Gastroesophageal sphincter (tissue), 4 donors: Measurements from ENCODE around the gene CCDC121. TPM values are rescaled to one million over a fixed set of nuclear protein-coding genes. Genes with fewer than 3 reads are reported as not detected.
"Not testable (repeated sequence)": the region's sequence is repeated elsewhere in the genome, so short reads cannot be mapped to it uniquely, and the experiment has no call there.

Experiments used
- ATAC-seq: fragments of 150-250 bp; one replicate; pipeline ENCODE4 v1.9.1; 2016; ENCODE audit warnings: mild to moderate bottlenecking, moderate library complexity
- H3K27ac ChIP-seq, 4 donors: fragments of 200-600 bp; sonication (generic) in 3 of 4; 1 replicate in 3 of 4; 2 replicates in 1 of 4; pipeline ENCODE4 v1.5.1; 2016 to 2019
- H3K27me3 ChIP-seq: fragments of 200-600 bp; sonication (generic); one replicate; pipeline ENCODE4 v1.5.1; 2019
- H3K36me3 ChIP-seq, 2 donors: fragments of 200-600 bp; sonication (generic); one replicate each; pipeline ENCODE4 v1.5.1; 2019; ENCODE audit warnings: control low read depth in 1 of 2
- H3K4me1 ChIP-seq, 3 donors: fragments of 200-600 bp; sonication (generic); 1 replicate in 2 of 3; 2 replicates in 1 of 3; pipeline ENCODE4 v1.5.1; 2016 to 2019; ENCODE audit warnings: control low read depth in 2 of 3
- H3K4me3 ChIP-seq, 2 donors: fragments of 200-600 bp; sonication (generic); one replicate each; pipeline ENCODE4 v1.5.1; 2019; ENCODE audit warnings: mild to moderate bottlenecking in 1 of 2, moderate library complexity in 1 of 2
- H3K9me3 ChIP-seq, 3 donors: fragments of 200-600 bp; sonication (generic); one replicate each; pipeline ENCODE4 v1.5.1; 2017 to 2019; ENCODE audit warnings: control low read depth in 2 of 3
- EP300 ChIP-seq: sonication (generic); formaldehyde crosslinking; IDR thresholded peaks from one replicate; pipeline ENCODE4 v1.6.1; 2017; ENCODE audit warnings: antibody characterized with exemption, mild to moderate bottlenecking
- POLR2A ChIP-seq, 2 donors: fragments of 450-650 bp; IDR thresholded peaks; one replicate each; pipeline ENCODE4 v1.6.1; 2017; ENCODE audit warnings: antibody characterized with exemption in 2 of 2, mild to moderate bottlenecking in 2 of 2, moderate library complexity in 1 of 2
- POLR2AphosphoS5 ChIP-seq: sonication (generic); formaldehyde crosslinking; IDR thresholded peaks from one replicate; pipeline ENCODE4 v1.6.1; 2017; ENCODE audit warnings: antibody characterized with exemption
- WGBS, 2 donors: methylation state at CpG; one replicate each; pipeline ENCODE4 v1.1.5; 2018; ENCODE audit warnings: low coverage in 1 of 2; 5-methylcytosine and 5-hydroxymethylcytosine counted together
- total RNA-seq, 4 donors: library from RNA; depleted of rRNA; stranded (reverse); fragments of >200 nt; gene quantifications; one replicate each; pipeline ENCODE4 v1.1.0, GENCODE V29; 2016
- TF ChIP-seq, protein P1 (sequence below), 4 experiments: fragments of 200-600 bp in 2 of 4; fragments of 450-650 bp in 2 of 4; sonication (generic) in 1 of 4; IDR thresholded peaks; one replicate each; pipeline ENCODE4 v1.5.1; 2017 to 2019; ENCODE audit warnings: antibody characterized with exemption in 4 of 4, mild to moderate bottlenecking in 2 of 4, moderate library complexity in 2 of 4

CCDC121 gene
- total RNA-seq, 4 donors from 2014 or later, result 3.1 to 14.0 (median 5.0) TPM

DNA sequence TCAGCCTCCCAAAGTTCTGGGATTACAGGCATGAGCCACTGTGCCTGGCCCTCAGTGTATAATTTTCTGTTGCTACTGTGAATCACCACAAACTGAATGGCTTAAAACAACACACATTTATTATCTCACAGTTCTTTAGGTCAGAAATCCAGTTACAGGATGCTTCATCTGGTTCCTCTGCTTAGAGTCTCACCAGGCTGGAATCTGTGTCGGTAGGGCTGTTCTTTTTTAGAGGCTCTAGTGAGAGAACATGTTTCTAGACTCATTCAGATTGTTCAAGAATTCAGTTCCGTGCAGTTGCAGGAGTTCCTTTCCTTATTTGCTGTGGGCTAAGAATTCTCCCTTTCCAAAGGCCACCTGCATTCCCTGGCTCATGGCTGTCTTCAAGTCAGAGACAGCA, 22.2 kb downstream of the CCDC121 start:
- ATAC-seq, result no peak
- H3K36me3 ChIP-seq, result peaks cover 6 to 93% of the 10 kb centered on the region in 2 donors

DNA sequence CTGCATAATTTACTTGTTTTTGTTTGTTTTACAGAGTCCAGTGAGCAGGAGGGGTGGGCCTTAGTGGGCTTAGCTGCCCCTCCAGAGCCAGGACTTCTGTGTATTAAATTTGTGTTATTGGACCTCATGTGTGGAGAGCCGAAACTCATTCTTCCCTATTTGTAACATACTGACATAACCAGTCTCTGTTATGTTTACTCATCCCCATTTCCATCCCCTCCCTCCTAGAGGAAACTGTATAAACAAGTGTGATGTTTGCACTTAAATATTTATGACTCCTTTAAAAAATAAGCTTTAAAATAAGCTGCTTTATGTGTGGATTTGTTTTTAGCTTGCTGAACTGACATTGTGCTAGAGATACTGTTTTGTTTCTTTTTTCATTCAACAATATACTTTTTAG, 32.2 kb downstream of the CCDC121 start:
- no peak for ATAC-seq
- Histone ChIP-seq H3K27me3 (no peaks in the 10 kb centered on the region), H3K4me3 (no peak overlapping the region), H3K36me3 (peaks cover 0 to 55% of the 10 kb centered on the region in 2 donors), H3K9me3 (peaks cover 0 to 21% (median 0%) of the 10 kb centered on the region in 3 donors), H3K4me1 (peaks cover 0 to 13% (median 0%) of the 10 kb centered on the region in 3 donors), H3K27ac (no peak overlapping the region)
- 100% methylated on average over 1 of the region's 1 CpG for WGBS, 2 donors
- no peak for TF ChIP-seq POLR2A (IDR thresholded peaks at IDR 0.05)
- no peak for TF ChIP-seq EP300
- TF ChIP-seq POLR2AphosphoS5, result no peak
- TF ChIP-seq, protein P1, sequence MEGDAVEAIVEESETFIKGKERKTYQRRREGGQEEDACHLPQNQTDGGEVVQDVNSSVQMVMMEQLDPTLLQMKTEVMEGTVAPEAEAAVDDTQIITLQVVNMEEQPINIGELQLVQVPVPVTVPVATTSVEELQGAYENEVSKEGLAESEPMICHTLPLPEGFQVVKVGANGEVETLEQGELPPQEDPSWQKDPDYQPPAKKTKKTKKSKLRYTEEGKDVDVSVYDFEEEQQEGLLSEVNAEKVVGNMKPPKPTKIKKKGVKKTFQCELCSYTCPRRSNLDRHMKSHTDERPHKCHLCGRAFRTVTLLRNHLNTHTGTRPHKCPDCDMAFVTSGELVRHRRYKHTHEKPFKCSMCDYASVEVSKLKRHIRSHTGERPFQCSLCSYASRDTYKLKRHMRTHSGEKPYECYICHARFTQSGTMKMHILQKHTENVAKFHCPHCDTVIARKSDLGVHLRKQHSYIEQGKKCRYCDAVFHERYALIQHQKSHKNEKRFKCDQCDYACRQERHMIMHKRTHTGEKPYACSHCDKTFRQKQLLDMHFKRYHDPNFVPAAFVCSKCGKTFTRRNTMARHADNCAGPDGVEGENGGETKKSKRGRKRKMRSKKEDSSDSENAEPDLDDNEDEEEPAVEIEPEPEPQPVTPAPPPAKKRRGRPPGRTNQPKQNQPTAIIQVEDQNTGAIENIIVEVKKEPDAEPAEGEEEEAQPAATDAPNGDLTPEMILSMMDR (IDR thresholded peaks at IDR 0.05), result no peak

More for the DNA sequence above, 22.2 kb downstream of the CCDC121 start:
- H3K9me3 ChIP-seq, result no peaks in the 10 kb centered on the region
- TF ChIP-seq POLR2AphosphoS5 (no peak), POLR2A (IDR thresholded peaks at IDR 0.05) (no peak), EP300 (no peak)
- TF ChIP-seq, protein P1 (IDR thresholded peaks at IDR 0.05), result no peak
- no peak overlapping the region for H3K4me3 ChIP-seq
- H3K27ac ChIP-seq, result no peak overlapping the region
- WGBS, 2 donors, result 57 to 63% methylated on average over 1 to 2 of the region's 2 CpGs
- H3K27me3 ChIP-seq, result no peaks in the 10 kb centered on the region
- no peaks in the 10 kb centered on the region for H3K4me1 ChIP-seq

DNA sequence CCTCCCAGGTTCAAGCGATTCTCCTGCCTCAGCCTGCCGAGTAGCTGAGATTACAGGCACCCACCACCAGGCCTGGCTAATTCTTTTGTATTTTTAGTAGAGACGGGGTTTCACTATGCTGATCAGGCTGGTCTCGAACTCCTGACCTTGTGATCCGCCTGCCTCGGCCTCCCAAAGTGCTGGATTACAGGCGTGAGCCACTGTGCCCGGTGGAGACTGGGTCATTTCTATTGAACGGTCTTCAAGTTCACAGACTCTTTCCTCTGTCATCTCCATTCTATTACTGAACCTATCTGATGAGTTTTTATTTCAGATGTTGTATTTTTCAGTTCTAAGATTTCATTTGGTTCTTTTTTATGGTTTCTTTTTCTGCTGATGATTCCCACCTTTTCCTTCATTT, 33.4 kb downstream of the CCDC121 start:
- H3K27me3 ChIP-seq, result not testable (repeated sequence)
- WGBS, 2 donors, result 93 to 94% methylated on average over 3 to 7 of the region's 9 CpGs

DNA sequence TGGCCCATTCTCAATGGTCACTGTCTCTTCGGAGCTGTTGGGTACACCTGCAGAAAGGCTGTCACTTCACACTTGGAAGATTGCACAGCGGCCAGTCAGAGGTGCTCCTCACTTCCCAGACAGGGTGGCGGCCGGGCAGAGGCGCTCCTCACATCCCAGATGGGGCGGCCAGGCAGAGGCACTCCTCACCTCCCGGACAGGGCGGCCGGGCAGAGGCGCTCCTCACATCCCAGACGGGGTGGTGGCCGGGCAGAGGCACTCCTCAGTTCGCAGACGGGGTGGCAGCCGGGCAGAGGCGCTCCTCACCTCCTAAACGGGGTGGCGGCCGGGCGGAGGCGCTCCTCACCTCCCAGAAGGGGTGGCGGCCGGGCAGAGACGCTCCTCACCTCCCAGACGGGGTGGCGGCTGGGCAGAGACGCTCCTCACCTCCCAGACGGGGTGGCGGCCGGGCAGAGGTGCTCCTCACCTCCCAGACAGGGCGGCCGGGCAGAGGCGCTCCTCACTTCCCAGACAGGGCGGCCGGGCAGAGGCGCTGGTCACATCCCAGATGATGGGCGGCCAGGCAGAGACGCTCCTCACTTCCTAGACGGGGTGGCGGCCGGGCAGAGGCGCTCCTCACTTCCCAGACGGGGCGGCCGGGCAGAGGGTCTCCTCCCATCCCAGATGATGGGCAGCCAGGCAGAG, 34.6 kb downstream of the CCDC121 start:
- H3K4me3 ChIP-seq, H3K27me3 ChIP-seq, ATAC-seq, H3K27ac ChIP-seq: not testable (repeated sequence)
- H3K4me1 ChIP-seq, result peaks cover 0 to 11% (median 0%) of the 10 kb centered on the region in 3 donors
- H3K36me3 ChIP-seq, result peaks cover 0 to 36% of the 10 kb centered on the region in 2 donors
- WGBS, 2 donors, result no CpG with 5 or more reads among the region's 45 CpGs
- H3K9me3 ChIP-seq, result peaks cover 0 to 44% (median 0%) of the 10 kb centered on the region in 3 donors

More for the DNA sequence above, 33.4 kb downstream of the CCDC121 start:
- not testable (repeated sequence) for H3K4me3 ChIP-seq, ATAC-seq, H3K27ac ChIP-seq
- H3K36me3 ChIP-seq, result peaks cover 0 to 49% of the 10 kb centered on the region in 2 donors
- peaks cover 0 to 13% (median 0%) of the 10 kb centered on the region in 3 donors for H3K4me1 ChIP-seq
- peaks cover 0 to 34% (median 0%) of the 10 kb centered on the region in 3 donors for H3K9me3 ChIP-seq

DNA sequence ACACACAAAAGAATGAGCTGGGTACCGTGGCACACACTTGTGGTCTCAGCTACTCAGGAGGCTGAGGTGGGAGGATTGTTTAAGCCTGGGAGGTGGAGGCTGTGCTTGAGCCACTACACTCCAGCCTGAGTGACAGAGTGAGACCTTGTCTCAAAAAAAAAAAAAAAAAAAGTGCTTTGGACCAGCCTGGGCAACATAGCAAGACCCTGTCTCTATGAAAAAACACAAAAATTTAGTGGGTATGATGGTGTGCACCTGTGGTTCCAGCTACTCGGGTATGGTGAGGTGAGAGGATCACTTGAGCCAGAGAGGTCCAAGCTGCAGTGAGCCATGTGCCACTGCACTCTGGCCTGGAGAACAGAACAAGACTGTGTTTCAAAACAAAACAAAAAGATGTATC, 35.6 kb downstream of the CCDC121 start:
- ATAC-seq, result no peak
- Histone ChIP-seq H3K4me1 (peaks cover 0 to 5% (median 0%) of the 10 kb centered on the region in 3 donors), H3K36me3 (peaks cover 0 to 27% of the 10 kb centered on the region in 2 donors), H3K27ac (no peak overlapping the region), H3K4me3 (no peak overlapping the region), H3K27me3 (no peaks in the 10 kb centered on the region), H3K9me3 (peaks cover 0 to 47% (median 0%) of the 10 kb centered on the region in 3 donors)
- no peak for TF ChIP-seq EP300
- no peak for TF ChIP-seq POLR2AphosphoS5
- TF ChIP-seq, protein P1 (IDR thresholded peaks at IDR 0.05), result no peak
- TF ChIP-seq POLR2A (IDR thresholded peaks at IDR 0.05), result no peak
- 83% methylated on average over 1 of the region's 2 CpGs; no CpG with 5 or more reads in 1 of the 2 donors for WGBS, 2 donors

DNA sequence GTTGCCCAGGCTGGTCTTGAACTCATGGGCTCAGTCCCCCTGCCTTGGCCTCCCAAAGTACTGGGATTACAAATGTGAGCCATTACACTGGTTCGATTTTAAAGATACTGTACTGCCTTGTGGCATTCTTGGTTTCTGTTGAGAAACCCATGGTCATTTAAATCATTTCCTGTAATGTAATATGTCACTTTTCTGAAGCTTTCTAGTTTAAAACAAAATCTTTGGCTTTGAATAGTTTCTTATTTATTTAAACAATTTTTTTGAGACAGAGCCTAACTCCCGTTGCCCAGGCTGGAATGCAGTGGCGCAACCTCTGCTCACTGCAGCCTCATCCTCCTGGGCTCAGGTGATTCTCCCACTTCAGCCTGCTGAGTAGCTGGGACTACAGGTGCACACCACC, 37.1 kb downstream of the CCDC121 start:
- 80 to 91% methylated on average over 1 to 3 of the region's 3 CpGs for WGBS, 2 donors
- peaks cover 0 to 25% of the 10 kb centered on the region in 2 donors for H3K36me3 ChIP-seq
- TF ChIP-seq, protein P1 (IDR thresholded peaks at IDR 0.05), result no peak
- no peak for TF ChIP-seq POLR2A (IDR thresholded peaks at IDR 0.05)
- no peak for TF ChIP-seq POLR2AphosphoS5
- no peak for TF ChIP-seq EP300
- H3K4me1 ChIP-seq, result peaks cover 0 to 2% (median 0%) of the 10 kb centered on the region in 3 donors
- H3K9me3 ChIP-seq, result peaks cover 0 to 47% (median 0%) of the 10 kb centered on the region in 3 donors
- no peak overlapping the region for H3K27ac ChIP-seq
- H3K4me3 ChIP-seq, result no peak overlapping the region
- ATAC-seq, result no peak
- H3K27me3 ChIP-seq, result no peaks in the 10 kb centered on the region
